Mesothelial cell of epicardium (in vitro differentiated cells): ENCODE results near the gene POU2AF2. TPM values are rescaled to one million over a fixed set of nuclear protein-coding genes. Genes with fewer than 3 reads are reported as not detected.
"Not testable (repeated sequence)": the region's sequence is repeated elsewhere in the genome, so short reads cannot be mapped to it uniquely, and the experiment has no call there.

Source experiments
- DNase-seq, 2 experiments: peaks; one replicate each; pipeline ENCODE4 v3.0.0; 2021; ENCODE audit warnings: low spot score in 2 of 2; ENCODE audit not compliant: unreplicated experiment in 2 of 2
- H3K27ac Mint-ChIP-seq: 2 replicates; pipeline ENCODE4 v1.8.0; 2021; ENCODE audit warnings: mixed read lengths
- H3K27me3 Mint-ChIP-seq: 2 replicates; pipeline ENCODE4 v1.8.0; 2021; ENCODE audit warnings: low read depth, mixed read lengths
- H3K36me3 Mint-ChIP-seq: 2 replicates; pipeline ENCODE4 v1.8.0; 2021; ENCODE audit warnings: mixed read lengths
- H3K4me1 Mint-ChIP-seq: 2 replicates; pipeline ENCODE4 v1.8.0; 2021; ENCODE audit warnings: mixed read lengths
- H3K4me3 Mint-ChIP-seq: 2 replicates; pipeline ENCODE4 v1.8.0; 2021; ENCODE audit warnings: mild to moderate bottlenecking, moderate library complexity, mixed read lengths
- H3K9me3 Mint-ChIP-seq: 2 replicates; pipeline ENCODE4 v1.8.0; 2021; ENCODE audit warnings: mixed read lengths
- CTCF ChIP-seq: fragments of 200-600 bp; sonication (generic); IDR thresholded peaks from one replicate; pipeline ENCODE4 v1.5.0; 2021; ENCODE audit warnings: antibody characterized with exemption; ENCODE audit not compliant: unreplicated experiment
- total RNA-seq: library from RNA; stranded (reverse); gene quantifications from 3 replicates; pipeline ENCODE4 v1.2.1, GENCODE V29; 2021

POU2AF2 gene
- total RNA-seq, 1 donor from 2014 or later = not detected

- H3K4me1 Mint-ChIP-seq = peaks cover 28% of the 10 kb centered on the region
- no peak for DNase-seq
- H3K36me3 Mint-ChIP-seq = no peaks in the 10 kb centered on the region
- H3K9me3 Mint-ChIP-seq = peaks cover 15% of the 10 kb centered on the region
- H3K27me3 Mint-ChIP-seq = peaks cover 47% of the 10 kb centered on the region
- no peak overlapping the region for H3K27ac Mint-ChIP-seq
- H3K4me3 Mint-ChIP-seq = no peak overlapping the region
- no peak for TF ChIP-seq CTCF
Measured at GRCh38 chr11:111310088-111310487, 64.6 kb downstream of the POU2AF2 start.

- peaks cover 21% of the 10 kb centered on the region for H3K4me1 Mint-ChIP-seq
- DNase-seq = no peak
- no peak for TF ChIP-seq CTCF
Measured at GRCh38 chr11:111310723-111311122, 65.2 kb downstream of the POU2AF2 start.

GRCh38 chr11:111312076-111312475 lies 66.6 kb downstream of the POU2AF2 start:
- H3K36me3 Mint-ChIP-seq = no peaks in the 10 kb centered on the region
- H3K4me3 Mint-ChIP-seq = no peak overlapping the region
- peaks cover 30% of the 10 kb centered on the region for H3K9me3 Mint-ChIP-seq
- TF ChIP-seq CTCF = no peak
- no peak for DNase-seq
- H3K27me3 Mint-ChIP-seq = peaks cover 38% of the 10 kb centered on the region
- no peak overlapping the region for H3K27ac Mint-ChIP-seq
- H3K4me1 Mint-ChIP-seq = peaks cover 15% of the 10 kb centered on the region

More at GRCh38 chr11:111310723-111311122, 65.2 kb downstream of the POU2AF2 start:
- Mint-ChIP-seq H3K9me3 (peaks cover 20% of the 10 kb centered on the region), H3K36me3 (no peaks in the 10 kb centered on the region), H3K4me3 (no peak overlapping the region), H3K27me3 (peaks cover 47% of the 10 kb centered on the region), H3K27ac (no peak overlapping the region)

GRCh38 chr11:111319296-111319695 lies 73.8 kb downstream of the POU2AF2 start:
- peaks cover 22% of the 10 kb centered on the region for H3K9me3 Mint-ChIP-seq
- H3K4me1 Mint-ChIP-seq = peaks cover 10% of the 10 kb centered on the region
- no peak overlapping the region for H3K4me3 Mint-ChIP-seq
- no peak overlapping the region for H3K27ac Mint-ChIP-seq
- peaks cover 24% of the 10 kb centered on the region for H3K27me3 Mint-ChIP-seq
- H3K36me3 Mint-ChIP-seq = no peaks in the 10 kb centered on the region
- no peak for TF ChIP-seq CTCF
- no peak for DNase-seq

- Mint-ChIP-seq H3K4me1 (peaks cover 12% of the 10 kb centered on the region), H3K9me3 (peaks cover 15% of the 10 kb centered on the region), H3K27me3 (peaks cover 16% of the 10 kb centered on the region)
- not testable (repeated sequence) for H3K36me3 Mint-ChIP-seq, H3K27ac Mint-ChIP-seq, H3K4me3 Mint-ChIP-seq, DNase-seq
Measured at GRCh38 chr11:111320199-111320598, 74.7 kb downstream of the POU2AF2 start.

- H3K4me1 Mint-ChIP-seq = peaks cover 12% of the 10 kb centered on the region
- TF ChIP-seq CTCF = no peak
- no peak overlapping the region for H3K27ac Mint-ChIP-seq
- no peak overlapping the region for H3K4me3 Mint-ChIP-seq
- H3K27me3 Mint-ChIP-seq = peaks cover 10% of the 10 kb centered on the region
- H3K9me3 Mint-ChIP-seq = peaks cover 8% of the 10 kb centered on the region
- DNase-seq = no peak
- H3K36me3 Mint-ChIP-seq = no peaks in the 10 kb centered on the region
Measured at GRCh38 chr11:111320728-111321568, 75.4 kb downstream of the POU2AF2 start.
